PC-3 (cell line): Measurements from ENCODE around the gene RCBTB2.

Experiments
- CTCF ChIP-seq: fragments of 300-600 bp; sonication (generic); conservative IDR thresholded peaks from 2 replicates; pipeline ENCODE4 v1.5.1; 2017; ENCODE audit warnings: antibody characterized with exemption, low read depth, mild to moderate bottlenecking, low read length
- EZH2 ChIP-seq: fragments of 300-600 bp; sonication (generic); IDR thresholded peaks from one replicate; pipeline ENCODE4 v1.6.1; 2017; ENCODE audit warnings: antibody characterized with exemption, mild to moderate bottlenecking, low read length; ENCODE audit not compliant: unreplicated experiment
- EZH2phosphoT487 ChIP-seq: fragments of 300-600 bp; sonication (generic); IDR thresholded peaks from 2 replicates; pipeline ENCODE4 v1.6.1; 2018; ENCODE audit warnings: mild to moderate bottlenecking, antibody characterized with exemption, low read length, borderline replicate concordance

- TF ChIP-seq EZH2phosphoT487 (no peak), CTCF (no peak), EZH2 (no peak)
Measured at GRCh38 chr13:48514793-48515192, 18.1 kb downstream of the RCBTB2 start.
